GM21515 (cell line): ENCODE measurements around the gene SEC14L3.

Experiments
- ATAC-seq: cut with Tn5 transposase; IDR thresholded peaks from one replicate; pipeline ENCODE4 v1.9.1; 2021; ENCODE audit not compliant: unreplicated experiment

SEC14L3 gene

DNA sequence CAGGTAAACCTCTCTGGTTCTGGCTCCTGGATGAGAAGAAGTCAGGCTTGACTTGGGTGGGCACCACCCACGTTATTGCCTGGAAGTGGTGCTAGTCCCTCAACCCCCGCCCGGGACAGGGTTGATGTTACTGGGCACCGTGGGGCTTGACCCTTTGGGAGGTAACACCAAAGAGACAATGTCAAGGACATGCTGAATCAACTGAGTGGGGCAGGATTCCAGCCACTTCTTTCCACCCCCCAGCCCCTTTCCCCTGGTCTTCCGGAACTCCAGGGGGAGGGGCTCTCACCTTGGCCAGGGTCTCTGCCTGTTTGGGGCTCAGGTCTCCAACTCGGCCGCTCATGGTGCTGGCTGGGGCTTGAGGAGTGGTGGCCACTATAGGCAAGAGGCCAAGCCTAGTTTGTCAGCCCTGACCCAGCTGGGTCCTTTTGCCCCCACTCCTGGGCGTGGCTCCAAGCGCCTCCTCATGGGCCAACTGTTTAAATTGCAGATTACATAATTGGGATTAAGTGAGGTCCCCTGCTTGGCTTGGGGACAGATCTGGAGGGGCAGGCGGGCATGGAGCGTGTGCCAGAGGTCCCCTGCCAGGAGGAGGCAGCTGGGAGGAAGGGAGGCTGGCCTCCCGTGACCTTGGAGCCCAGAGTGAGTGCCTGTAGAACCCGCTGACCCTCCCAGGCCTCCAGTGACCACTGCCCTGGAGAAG lies at the start of gene SEC14L3:
Gene SEC14L3, minus strand, starts transcription at position 402 of the 703 bp plus-strand sequence. Its CDS starts 59 bp downstream, at position 343.
- no peak for ATAC-seq

DNA sequence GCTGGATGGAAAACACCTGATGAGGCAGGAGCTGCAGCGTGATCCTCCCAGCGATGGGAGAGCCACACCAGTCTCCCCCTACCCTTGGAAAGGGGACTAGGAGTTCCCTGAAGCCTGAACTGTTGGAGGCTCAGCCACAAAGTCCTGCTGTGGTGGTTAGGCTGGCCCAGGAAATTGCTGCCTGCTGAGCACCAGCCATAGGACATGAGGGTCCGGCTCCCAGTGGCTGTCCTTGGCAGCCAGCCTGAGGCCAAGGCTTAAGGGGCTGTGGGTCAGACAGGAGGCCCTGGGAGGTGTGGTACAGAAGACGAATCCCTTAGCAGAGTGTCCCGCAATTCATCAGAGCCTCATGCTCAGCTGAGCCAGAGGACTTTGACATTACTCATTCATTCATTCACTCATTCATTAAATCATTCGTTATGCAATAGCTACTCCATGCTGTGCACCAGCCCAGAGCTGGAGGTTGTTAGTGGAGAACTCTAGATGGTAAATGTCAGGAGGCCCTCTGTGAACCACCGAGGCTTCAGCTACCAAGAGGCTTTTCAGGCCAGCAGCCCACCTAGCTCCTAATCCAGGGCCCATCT lies 48.1 kb upstream of the SEC14L3 start:
- ATAC-seq, result no peak

- ATAC-seq, result no peak
Measured at GRCh38 chr22:30516731-30517130, 44.9 kb upstream of the SEC14L3 start.

DNA sequence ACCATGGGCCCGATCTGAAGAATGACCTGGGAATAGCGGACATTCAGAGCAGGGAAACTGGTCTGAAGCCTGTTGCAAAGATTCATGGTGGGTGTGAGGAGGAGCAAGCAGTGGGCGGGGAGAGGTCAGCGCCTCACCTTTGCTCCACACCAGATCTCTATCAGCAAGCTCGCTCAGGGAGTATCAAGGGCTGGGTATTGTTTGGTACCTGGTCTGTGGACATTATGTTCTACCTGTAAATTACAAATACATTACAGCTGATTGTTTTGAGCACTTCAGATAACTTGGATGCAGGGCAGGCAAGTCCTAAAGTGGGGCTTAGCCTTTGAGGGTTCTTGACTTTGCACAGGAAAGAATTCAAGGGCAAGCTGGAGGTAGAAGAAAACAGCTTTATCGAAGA lies 44.5 kb upstream of the SEC14L3 start:
- no peak for ATAC-seq

- no peak for ATAC-seq
Measured at GRCh38 chr22:30514252-30514651, 42.4 kb upstream of the SEC14L3 start.

- no peak for ATAC-seq
Measured at GRCh38 chr22:30513462-30513861, 41.6 kb upstream of the SEC14L3 start.

DNA sequence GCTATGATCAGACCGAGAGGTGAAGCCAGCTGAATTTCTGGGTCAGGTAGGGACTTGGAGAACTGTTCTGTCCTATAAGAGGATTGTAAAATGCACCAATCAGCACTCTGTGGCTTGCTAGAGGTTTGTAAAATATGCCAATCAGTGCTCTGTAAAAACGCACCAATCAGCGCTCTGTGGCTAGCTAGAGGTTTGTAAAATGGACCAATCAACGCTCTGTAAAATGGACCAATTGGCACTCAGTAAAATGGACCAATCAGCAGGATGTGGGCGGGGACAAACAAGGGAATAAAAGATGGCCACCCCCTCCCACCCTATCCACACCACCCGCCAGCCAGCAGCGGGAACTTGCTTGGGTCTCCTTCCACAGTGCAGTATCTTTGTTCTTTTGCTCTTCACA lies 40.1 kb upstream of the SEC14L3 start:
- ATAC-seq, result no peak

DNA sequence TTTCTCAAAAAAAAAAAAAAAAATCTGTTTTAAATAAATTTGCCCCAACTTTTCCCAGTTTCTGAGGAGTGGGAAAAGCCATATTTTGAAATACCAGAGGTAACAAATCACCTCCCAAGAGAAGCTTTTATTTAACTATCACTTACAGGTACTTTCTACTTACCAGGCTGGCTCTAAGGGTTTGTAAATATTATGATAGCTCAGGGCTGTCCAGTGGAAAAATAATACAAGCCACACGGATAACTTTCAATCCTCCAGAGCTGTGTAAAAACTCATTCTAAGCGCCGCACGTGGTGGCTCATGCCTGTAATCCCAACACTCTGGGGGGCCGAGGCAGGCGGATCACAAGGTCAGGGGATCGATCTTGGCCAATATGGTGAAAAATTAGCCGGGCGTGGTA lies 39.3 kb upstream of the SEC14L3 start:
- no peak for ATAC-seq

DNA sequence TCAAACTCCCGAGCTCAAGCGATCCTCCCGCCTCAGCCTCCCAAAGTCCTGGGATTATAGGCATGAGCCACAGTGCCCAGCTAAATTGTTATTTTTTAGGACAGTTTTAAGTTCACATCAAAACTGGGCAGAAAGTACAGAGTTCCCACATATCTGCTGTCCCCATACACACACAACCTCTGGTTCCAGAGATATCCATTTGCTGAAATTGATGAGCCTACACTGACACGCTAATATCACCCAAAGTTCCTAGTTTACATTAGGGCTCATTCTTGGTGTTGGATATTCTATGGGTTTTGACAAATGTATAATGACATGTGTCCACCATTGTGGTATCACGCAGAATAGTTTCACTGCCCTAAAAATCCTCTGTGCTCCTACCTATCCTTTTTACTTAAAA lies 36.4 kb upstream of the SEC14L3 start:
- no peak for ATAC-seq

DNA sequence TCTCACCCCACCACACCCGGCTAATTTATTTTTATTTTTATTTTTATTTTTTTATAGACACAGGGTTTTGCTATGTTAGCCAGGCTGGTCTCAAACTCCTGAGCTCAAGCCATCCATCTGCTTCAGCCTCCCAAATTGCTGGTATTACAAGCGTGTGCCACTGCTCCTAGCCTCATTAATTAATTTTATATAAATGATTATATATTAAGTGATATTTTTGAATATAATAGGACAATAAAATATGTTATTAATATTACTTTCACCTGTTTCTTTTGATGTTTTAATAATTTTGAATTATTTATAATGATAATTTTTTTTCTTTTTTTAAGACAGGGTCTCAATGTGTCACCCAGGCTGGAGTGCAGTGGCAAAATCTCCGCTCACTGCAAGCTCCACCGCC lies 35.9 kb upstream of the SEC14L3 start:
- no peak for ATAC-seq

GRCh38 chr22:30506507-30506968 lies 34.7 kb upstream of the SEC14L3 start:
- no peak for ATAC-seq

- no peak for ATAC-seq
Measured at GRCh38 chr22:30503551-30503950, 31.7 kb upstream of the SEC14L3 start.

DNA sequence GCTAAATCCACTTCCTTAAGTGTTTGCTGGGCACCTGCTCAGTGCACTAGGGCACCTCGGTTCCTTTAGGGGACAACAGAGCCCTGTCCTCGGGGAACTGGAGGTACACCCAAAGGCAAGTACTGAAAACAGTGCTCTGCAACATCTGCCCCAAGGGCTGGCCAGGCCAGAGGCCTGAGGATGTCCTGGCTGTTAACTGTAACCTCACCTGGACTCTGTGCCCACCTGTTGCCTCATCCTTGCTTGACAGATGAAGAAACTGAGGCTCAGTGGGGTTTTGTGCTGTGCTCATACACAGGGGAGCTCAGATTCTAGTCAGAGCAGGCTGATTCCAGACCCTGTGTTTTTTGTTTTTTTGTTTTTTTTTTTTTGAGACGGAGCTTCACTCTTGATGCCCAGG lies 31.1 kb upstream of the SEC14L3 start:
- no peak for ATAC-seq

GRCh38 chr22:30502153-30502552 lies 30.3 kb upstream of the SEC14L3 start:
- ATAC-seq, result no peak

GRCh38 chr22:30500628-30501027 lies 28.8 kb upstream of the SEC14L3 start:
- ATAC-seq, result no peak

- no peak for ATAC-seq
Measured at GRCh38 chr22:30497466-30498150, 25.8 kb upstream of the SEC14L3 start.

DNA sequence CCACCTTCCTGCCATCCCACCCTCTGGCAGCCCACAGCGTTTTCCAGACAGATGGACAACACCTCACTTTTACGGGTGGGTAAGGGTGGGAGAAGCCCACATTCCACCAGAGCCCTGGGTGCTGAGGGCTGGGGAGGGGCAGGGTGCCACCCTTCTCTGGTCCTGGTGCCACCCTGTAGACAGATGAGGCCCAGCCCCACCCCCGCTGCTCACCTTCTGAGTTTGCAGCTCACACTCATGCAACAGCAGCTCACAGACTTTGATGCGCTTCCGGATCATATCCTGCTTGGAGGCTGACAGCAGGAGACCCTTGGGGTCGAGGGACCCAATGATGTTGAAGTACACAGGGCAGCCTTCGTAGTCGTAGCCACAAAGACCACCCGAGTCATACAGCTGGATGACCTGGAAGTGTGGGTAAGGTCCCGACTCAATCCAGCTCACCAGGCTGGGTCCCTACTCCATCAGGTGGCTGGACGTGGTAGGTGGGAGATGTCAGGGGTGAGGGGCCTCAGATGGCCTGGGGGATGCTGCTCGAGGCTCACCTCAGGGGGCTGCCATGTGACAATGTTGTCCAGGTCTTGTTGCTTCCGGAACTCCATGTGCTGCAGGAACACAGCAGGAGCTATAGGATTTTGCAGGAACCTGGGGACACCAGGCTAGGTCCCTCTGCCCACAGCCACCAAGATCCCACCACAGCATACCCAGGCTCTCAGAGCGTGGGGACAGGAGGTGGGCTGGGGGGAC lies 23.4 kb upstream of the SEC14L3 start:
- ATAC-seq, result no peak

- ATAC-seq, result no peak
Measured at GRCh38 chr22:30492144-30492543, 20.3 kb upstream of the SEC14L3 start.

DNA sequence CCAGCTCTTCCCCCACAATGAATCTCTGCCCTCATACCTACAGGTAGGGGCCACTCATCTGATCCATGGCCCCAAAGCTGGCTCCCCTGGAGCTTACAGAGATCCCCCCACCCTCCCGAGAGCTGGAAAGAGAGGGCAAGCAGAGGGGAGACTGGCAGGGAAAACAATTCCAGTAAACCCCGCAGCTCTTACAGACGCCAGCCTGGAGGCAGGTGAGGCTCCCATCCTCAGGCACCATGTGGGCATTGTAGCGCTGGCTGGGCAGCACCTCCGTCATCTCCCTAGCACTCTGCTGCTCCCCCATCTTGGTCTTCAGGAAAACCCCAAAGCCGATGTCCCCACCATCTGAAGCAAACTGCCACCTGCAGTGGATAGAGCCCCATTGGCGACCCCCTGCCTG lies 19.6 kb upstream of the SEC14L3 start:
- ATAC-seq, result no peak

DNA sequence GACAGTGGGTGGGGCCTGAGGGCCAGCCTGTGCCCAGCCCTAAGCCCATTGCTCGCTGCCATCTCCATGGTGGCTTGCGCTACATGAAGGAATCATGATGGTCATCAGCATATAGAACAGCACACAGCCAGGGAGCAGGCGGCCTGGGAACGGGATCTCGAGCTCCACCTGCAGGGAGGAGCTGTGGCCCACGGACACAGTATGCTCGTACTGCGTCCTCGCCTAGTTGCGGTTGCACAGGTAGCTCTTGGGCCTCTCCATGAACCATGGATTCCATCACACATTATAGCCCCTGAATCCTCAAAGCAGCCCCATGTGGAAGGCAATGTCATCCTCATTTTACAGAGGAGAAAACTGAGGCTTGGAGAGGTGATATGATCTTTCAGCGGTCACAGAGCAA lies 18.6 kb upstream of the SEC14L3 start:
- ATAC-seq, result no peak

GRCh38 chr22:30488121-30488520 lies 16.3 kb upstream of the SEC14L3 start:
- ATAC-seq, result no peak
